ENCODE data around the gene SLC2A4RG. TPM values are rescaled to one million over a fixed set of nuclear protein-coding genes. Genes with fewer than 3 reads are reported as not detected.

The SLC2A4RG gene
- total and polyA plus RNA-seq, 2 of the 4 experiments (the other 2 are of a cell fraction): 5.0 to 50.3 TPM

DNA sequence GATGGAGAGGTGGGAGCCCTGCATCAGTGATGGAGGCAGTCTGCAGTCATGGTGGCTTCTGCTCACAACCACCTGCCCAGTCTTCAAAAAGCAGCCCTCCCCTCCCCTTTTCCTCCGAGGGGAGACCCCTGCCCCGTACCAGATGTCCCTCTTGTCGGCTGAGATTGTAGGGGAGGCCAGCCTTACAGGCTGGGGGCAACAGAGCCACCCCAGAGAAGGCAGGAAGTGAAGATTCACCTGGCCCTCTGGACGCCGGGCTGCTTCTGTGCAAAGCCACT lies 38.6 kb upstream of the SLC2A4RG start:
- H3K14ac ChIP-seq (replicated peaks; ENCODE audit: low read depth, low read length): no peak overlapping the region
- no peak overlapping the region for H3K56ac ChIP-seq (ENCODE audit: extremely low read depth, insufficient read depth, low read length)
- no peak overlapping the region for H4K91ac ChIP-seq (ENCODE audit: insufficient read depth, low read depth, low read length)
- H2BK15ac ChIP-seq (ENCODE audit: low read depth, low read length): no peak overlapping the region
- H2BK120ac ChIP-seq (ENCODE audit: low read depth, low read length): no peak overlapping the region
- no peak overlapping the region for H2BK20ac ChIP-seq (ENCODE audit: low read depth, low read length)
- no peak overlapping the region for H2AK9ac ChIP-seq (replicated peaks; ENCODE audit: low read depth, low read length, poor library complexity)
- peak overlapping the region; percentile 7; the same call in 1 of the 2 replicates for H2AK5ac ChIP-seq (ENCODE audit: low read depth, low read length)
- no CpG with 5 or more reads among the region's 5 CpGs for WGBS, 2 experiments (ENCODE audit: extremely low coverage in 2 of 2, insufficient read length in 1 of 2)
- no peak overlapping the region for H3K4ac ChIP-seq (ENCODE audit: low read depth, low read length)
- H4K20me1 ChIP-seq (ENCODE audit: insufficient read depth, low read length): no peaks in the 10 kb centered on the region
- H3K4me3 ChIP-seq (ENCODE audit: insufficient read depth, low read depth, low read length): no peak overlapping the region
- H4K5ac ChIP-seq (ENCODE audit: low read depth, low read length): no peak overlapping the region
- CTCF ChIA-PET: no interaction called here
- no TSS peak for BruUV-seq (replicated peaks)
- no peak overlapping the region for H3K4me2 ChIP-seq (ENCODE audit: low read depth, low read length)
- peaks cover 26% of the 10 kb centered on the region for H3K36me3 ChIP-seq (ENCODE audit: control insufficient read depth, insufficient read depth, low read length)
- no peak overlapping the region for H2AFZ ChIP-seq (replicated peaks; ENCODE audit: low read length, poor library complexity)
- no peaks in the 10 kb centered on the region for H3K27me3 ChIP-seq (ENCODE audit: control insufficient read depth, insufficient read depth, low read length)
- no peaks in the 10 kb centered on the region for H3K9me1 ChIP-seq (ENCODE audit: insufficient read depth, low read length)
- in situ Hi-C loops (cut with MboI; ENCODE audit: low sequenced_read_pairs) (loop anchor here (10.0 kb wide), 1 partner anchor 164 kb away; the partner anchor contains the start of genes ABHD16B and TPD52L2), intact Hi-C loops (cut with micrococcal nuclease) (no loop called here), dilution Hi-C loops (cut with HindIII; ENCODE audit: low sequenced_read_pairs, unreplicated experiment) (no loop called here)
- TF ChIP-seq SMC3 (IDR thresholded peaks at IDR 0.05; ENCODE audit: low read depth, low read length): no peak
- TF ChIP-seq, protein P1, sequence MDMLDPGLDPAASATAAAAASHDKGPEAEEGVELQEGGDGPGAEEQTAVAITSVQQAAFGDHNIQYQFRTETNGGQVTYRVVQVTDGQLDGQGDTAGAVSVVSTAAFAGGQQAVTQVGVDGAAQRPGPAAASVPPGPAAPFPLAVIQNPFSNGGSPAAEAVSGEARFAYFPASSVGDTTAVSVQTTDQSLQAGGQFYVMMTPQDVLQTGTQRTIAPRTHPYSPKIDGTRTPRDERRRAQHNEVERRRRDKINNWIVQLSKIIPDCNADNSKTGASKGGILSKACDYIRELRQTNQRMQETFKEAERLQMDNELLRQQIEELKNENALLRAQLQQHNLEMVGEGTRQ (IDR thresholded peaks at IDR 0.05; ENCODE audit: low read depth, low read length): no peak
- H3K9me3 ChIP-seq (ENCODE audit: control insufficient read depth, insufficient read depth, low read length): no peaks in the 10 kb centered on the region
- H2BK5ac ChIP-seq (ENCODE audit: low read depth, low read length, poor library complexity, severe bottlenecking): peak overlapping the region; percentile 27
- H3K23ac ChIP-seq (ENCODE audit: low read depth, low read length): no peak overlapping the region
- no peak overlapping the region for H3K18ac ChIP-seq (ENCODE audit: low read depth, low read length)
- H3K9ac ChIP-seq (ENCODE audit: low read depth, low read length): no peak overlapping the region
- H3K27ac ChIP-seq (ENCODE audit: insufficient read depth, low read length): no peak overlapping the region
- H3K4me1 ChIP-seq (ENCODE audit: control insufficient read depth, insufficient read depth, low read length): peaks cover 22% of the 10 kb centered on the region
- peaks cover 19 to 71% of the 10 kb centered on the region in 2 experiments; a peak in 3 of 4 replicates for H3K79me1 ChIP-seq (ENCODE audit: low read depth in 1 of 2, low read length in 2 of 2)
- no peak overlapping the region for H4K8ac ChIP-seq (ENCODE audit: low read depth in 2 of 2, low read length in 2 of 2)
- POLR2A ChIA-PET (ENCODE audit: unreplicated experiment): no interaction called here
- no peak for ATAC-seq (ENCODE audit: low read depth)
- DNase-seq: no peak

All from IMR-90 (cell line).